ENCODE results near the gene CCDC121. TPM values are rescaled to one million over a fixed set of nuclear protein-coding genes. Genes with fewer than 3 reads are reported as not detected.

The CCDC121 gene
- total RNA-seq, 1 donor from 2014 or later: 2.7 TPM

DNA sequence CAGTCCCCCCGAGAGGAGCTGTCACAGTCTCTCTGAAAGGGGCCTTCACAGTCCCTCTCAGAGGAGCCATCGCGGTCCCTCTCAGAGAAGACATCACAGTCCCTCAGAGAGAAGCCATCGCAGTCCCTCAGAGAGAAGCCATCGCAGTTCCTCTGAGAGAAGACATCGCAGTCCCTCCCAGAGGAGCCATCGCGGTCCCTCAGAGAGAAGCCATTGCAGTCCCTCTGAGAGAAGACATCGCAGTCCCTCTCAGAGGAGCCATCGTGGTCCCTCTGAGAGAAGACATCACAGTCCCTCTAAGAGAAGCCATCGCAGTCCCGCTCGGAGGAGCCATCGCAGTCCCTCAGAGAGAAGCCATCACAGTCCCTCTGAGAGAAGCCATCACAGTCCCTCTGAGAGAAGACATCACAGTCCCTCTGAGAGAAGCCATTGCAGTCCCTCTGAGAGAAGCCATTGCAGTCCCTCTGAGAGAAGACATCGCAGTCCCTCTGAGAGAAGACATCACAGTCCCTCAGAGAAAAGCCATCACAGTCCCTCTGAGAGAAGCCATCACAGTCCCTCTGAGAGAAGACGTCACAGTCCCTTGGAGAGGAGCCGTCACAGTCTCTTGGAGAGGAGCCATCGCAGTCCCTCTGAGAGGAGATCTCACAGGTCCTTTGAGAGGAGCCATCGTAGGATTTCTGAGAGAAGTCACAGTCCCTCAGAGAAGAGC lies 47.2 kb downstream of the CCDC121 start:
- no peak for DNase-seq

Other genes with a start within 250 kb of the CCDC121 start
- gene ZNF513, start 248.3 kb downstream of the CCDC121 start, total RNA-seq: 8.0 and 9.3 TPM in 2 replicates
- gene PPM1G, start 219.4 kb downstream of the CCDC121 start, total RNA-seq: 109 and 164 TPM in 2 replicates
- gene NRBP1, start 200.4 kb downstream of the CCDC121 start, total RNA-seq: 122 and 132 TPM in 2 replicates
- 0.47 and 0.51 TPM in 2 replicates for gene KRTCAP3, start 186.6 kb downstream of the CCDC121 start, total RNA-seq
- 13.9 and 17.2 TPM in 2 replicates for gene IFT172, start 139.3 kb downstream of the CCDC121 start, total RNA-seq
- gene FNDC4, start 133.8 kb downstream of the CCDC121 start, total RNA-seq: 14.5 and 17.9 TPM in 2 replicates
- 0.05 and 0.85 TPM in 2 replicates for gene GCKR, start 132.2 kb downstream of the CCDC121 start, total RNA-seq
- gene ZNF512, start 46.0 kb downstream of the CCDC121 start, total RNA-seq: 23.5 and 34.2 TPM in 2 replicates
- 40.5 and 44.9 TPM in 2 replicates for gene GPN1, start within 50 bp of the CCDC121 start, total RNA-seq
- gene SUPT7L, start 34.6 kb upstream of the CCDC121 start, total RNA-seq: 14.8 and 27.6 TPM in 2 replicates
- gene SLC4A1AP, start 34.9 kb upstream of the CCDC121 start, total RNA-seq: 31.3 and 39.2 TPM in 2 replicates
- 94.3 and 98.2 TPM in 2 replicates for gene MRPL33, start 142.7 kb upstream of the CCDC121 start, total RNA-seq

Data from dermis blood vessel endothelial cell (primary cell).